ENCODE data around the gene LINGO1.

The LINGO1 gene

GRCh38 chr15:77613814-77614213, 18.9 kb downstream of the LINGO1 start:
- DNase-seq: no peak

- no peak for DNase-seq
Observed at GRCh38 chr15:77612958-77613601, 19.6 kb downstream of the LINGO1 start.

GRCh38 chr15:77611767-77612166, 20.9 kb downstream of the LINGO1 start:
- no peak for DNase-seq

GRCh38 chr15:77610731-77611130, 22.0 kb downstream of the LINGO1 start:
- DNase-seq: no peak

- DNase-seq: no peak
Observed at GRCh38 chr15:77609558-77609957, 23.2 kb downstream of the LINGO1 start.

- no peak for DNase-seq
Observed at GRCh38 chr15:77608774-77609173, 23.9 kb downstream of the LINGO1 start.

GRCh38 chr15:77607894-77608261, 24.8 kb downstream of the LINGO1 start:
- DNase-seq: no peak

- no peak for DNase-seq
Observed at GRCh38 chr15:77607111-77607893, 25.4 kb downstream of the LINGO1 start.

- DNase-seq: no peak
Observed at GRCh38 chr15:77606142-77607034, 26.3 kb downstream of the LINGO1 start.

GRCh38 chr15:77605547-77605946, 27.2 kb downstream of the LINGO1 start:
- no peak for DNase-seq

- DNase-seq: no peak
Observed at GRCh38 chr15:77604973-77605372, 27.7 kb downstream of the LINGO1 start.

- DNase-seq: no peak
Observed at GRCh38 chr15:77603611-77604336, 28.9 kb downstream of the LINGO1 start.

GRCh38 chr15:77602800-77603199, 29.9 kb downstream of the LINGO1 start:
- DNase-seq: no peak

GRCh38 chr15:77599899-77600298, 32.8 kb downstream of the LINGO1 start:
- DNase-seq: peak; percentile 21

- DNase-seq: no peak
Observed at GRCh38 chr15:77599357-77599756, 33.4 kb downstream of the LINGO1 start.

GRCh38 chr15:77598644-77599043, 34.1 kb downstream of the LINGO1 start:
- DNase-seq: no peak

GRCh38 chr15:77597804-77598453, 34.8 kb downstream of the LINGO1 start:
- no peak for DNase-seq

- no peak for DNase-seq
Observed at GRCh38 chr15:77596821-77597803, 35.6 kb downstream of the LINGO1 start.

- no peak for DNase-seq
Observed at GRCh38 chr15:77595231-77595630, 37.5 kb downstream of the LINGO1 start.

GRCh38 chr15:77592758-77593157, 40.0 kb downstream of the LINGO1 start:
- DNase-seq: no peak
